DND-41 (cell line): Measurements from ENCODE around the gene FAM107B.

Experiments
- CTCF ChIP-seq: IDR thresholded peaks from 2 replicates; pipeline ENCODE4 v1.5.1; 2012; ENCODE audit warnings: borderline replicate concordance, low read length, moderate library complexity, mild to moderate bottlenecking; ENCODE audit not compliant: poor library complexity, severe bottlenecking; ENCODE audit errors: extremely low read depth
- EZH2 ChIP-seq: IDR thresholded peaks from 3 replicates; pipeline ENCODE4 v1.6.1; 2012; ENCODE audit warnings: borderline replicate concordance, low read depth, mild to moderate bottlenecking, moderate library complexity, low read length, inconsistent platforms; ENCODE audit not compliant: severe bottlenecking

GRCh38 chr10:14812271-14812670 lies 37.6 kb upstream of the FAM107B start:
- TF ChIP-seq CTCF (no peak), EZH2 (no peak)
